Amniotic stem cell (primary cell): ENCODE measurements around the gene SOCS7.

ENCODE experiments used
- DNase-seq: peaks from one replicate; lab custom pipeline; 2025; lab: John Stamatoyannopoulos, UW

Gene SOCS7

GRCh38 chr17:38338053-38338452 lies 13.6 kb upstream of the SOCS7 start:
- no peak for DNase-seq

GRCh38 chr17:38338535-38338934 lies 13.1 kb upstream of the SOCS7 start:
- DNase-seq, result no peak

GRCh38 chr17:38339891-38340290 lies 11.8 kb upstream of the SOCS7 start:
- no peak for DNase-seq

- DNase-seq, result no peak
These were observed 10.5 kb upstream of the SOCS7 start for GRCh38 chr17:38341035-38341721.

DNA sequence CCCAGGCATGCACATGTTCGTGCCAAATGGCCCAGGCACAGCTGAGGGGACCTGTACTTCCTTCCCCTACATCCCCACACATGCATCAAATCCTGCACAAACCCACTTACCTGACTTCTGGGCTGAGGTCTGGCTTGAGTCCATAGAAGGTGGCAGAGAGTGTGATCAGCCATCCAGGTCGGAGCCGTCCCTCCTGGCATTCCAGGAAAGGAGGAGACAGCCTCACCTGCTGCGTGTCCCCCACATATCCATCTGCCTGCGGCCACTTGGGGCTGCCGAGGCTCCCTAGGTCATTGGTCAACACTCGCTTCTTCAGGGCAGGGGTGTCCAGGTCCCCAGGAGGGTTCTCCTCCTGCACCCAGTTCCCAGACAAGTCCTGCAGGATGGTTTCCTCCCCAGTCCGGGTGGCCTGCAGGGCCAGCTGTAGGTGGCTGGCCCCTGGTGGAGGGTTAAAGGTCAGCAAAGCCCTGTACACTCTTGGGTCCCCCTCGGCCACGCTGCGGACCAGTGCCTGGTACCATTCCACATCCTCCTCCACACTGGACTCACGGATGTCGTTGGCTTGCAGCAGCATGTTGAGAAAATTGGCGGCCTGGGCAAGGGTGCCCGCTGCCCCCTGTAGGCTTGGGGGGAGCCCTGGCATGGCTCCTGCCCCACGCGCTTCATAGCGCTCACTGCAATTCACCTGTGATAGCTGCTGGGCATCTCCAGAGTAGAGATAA lies 8.6 kb upstream of the SOCS7 start:
- no peak for DNase-seq

DNA sequence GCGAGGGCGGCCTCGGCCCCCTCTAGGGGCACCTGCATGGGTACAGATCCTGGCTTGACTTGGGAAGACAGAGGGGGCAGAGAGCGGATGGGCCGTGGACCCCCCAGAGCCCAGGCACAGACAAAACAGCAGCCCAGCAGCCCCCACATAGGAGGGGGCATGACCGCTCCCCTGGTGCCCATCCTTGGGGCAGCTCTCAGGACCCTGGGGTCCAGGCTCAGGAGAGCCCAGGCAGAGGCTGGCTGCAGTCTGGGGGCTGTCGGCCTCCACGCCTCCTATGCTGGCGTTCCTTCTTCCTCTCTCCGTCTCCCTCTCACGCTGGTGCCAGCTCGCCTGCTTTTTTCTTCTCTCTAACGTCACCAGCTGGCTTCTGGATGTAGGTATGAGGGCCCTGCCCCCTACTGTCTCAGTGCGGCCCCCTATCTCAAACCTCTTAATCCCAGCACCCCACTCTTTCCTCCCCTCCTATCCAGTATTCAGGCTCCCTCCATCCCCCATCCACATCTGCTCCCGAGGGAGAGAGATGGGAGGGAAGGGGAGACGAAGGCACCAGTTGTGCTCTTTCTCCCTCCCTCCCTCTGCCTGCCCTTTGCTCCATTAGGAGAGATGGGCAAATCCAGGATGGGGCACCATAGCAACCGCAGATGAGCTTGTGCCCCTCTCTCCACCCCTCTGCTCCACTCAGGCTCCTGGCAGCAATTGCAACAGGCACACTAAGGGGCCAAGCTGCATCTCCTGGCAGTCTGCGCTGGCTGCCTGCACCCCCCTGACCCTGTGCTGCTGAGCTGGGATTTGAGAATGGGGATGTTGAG lies 7.8 kb upstream of the SOCS7 start, which contains the start of gene GPR179:
TSS of gene GPR179 (minus strand) at position 349 of the 812 bp plus-strand sequence. CDS start at position 182, 167 bp downstream.
- DNase-seq, result no peak

GRCh38 chr17:38344420-38344745 lies 7.3 kb upstream of the SOCS7 start:
- DNase-seq, result no peak

DNA sequence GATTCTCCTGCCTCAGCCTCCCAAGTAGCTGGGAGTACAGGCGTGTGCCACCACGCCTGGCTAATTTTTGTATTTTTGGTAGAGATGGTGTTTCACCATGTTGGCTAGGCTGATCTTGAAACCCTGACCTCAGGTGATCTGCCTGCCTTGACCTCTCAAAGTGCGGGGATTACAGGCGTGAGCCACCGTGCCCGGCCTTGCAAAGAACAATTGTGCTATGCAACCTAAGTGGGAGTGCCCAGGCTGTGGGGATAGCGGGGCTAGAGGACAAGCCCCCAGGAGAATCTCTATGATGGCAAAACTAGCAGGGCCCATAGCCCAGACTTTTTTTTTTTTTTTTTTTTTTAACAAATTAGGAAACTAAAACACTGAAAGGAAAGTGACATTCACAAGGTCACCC lies 5.9 kb upstream of the SOCS7 start:
- DNase-seq, result no peak

- peak; percentile 78 for DNase-seq
These were observed 2.4 kb upstream of the SOCS7 start for GRCh38 chr17:38349097-38349730.

GRCh38 chr17:38350035-38350434 lies 1.6 kb upstream of the SOCS7 start:
- no peak for DNase-seq

- DNase-seq, result no peak
These were observed 821 bp downstream of the SOCS7 start for GRCh38 chr17:38352245-38353085.

GRCh38 chr17:38353086-38353604 lies 1.5 kb downstream of the SOCS7 start:
- no peak for DNase-seq

DNA sequence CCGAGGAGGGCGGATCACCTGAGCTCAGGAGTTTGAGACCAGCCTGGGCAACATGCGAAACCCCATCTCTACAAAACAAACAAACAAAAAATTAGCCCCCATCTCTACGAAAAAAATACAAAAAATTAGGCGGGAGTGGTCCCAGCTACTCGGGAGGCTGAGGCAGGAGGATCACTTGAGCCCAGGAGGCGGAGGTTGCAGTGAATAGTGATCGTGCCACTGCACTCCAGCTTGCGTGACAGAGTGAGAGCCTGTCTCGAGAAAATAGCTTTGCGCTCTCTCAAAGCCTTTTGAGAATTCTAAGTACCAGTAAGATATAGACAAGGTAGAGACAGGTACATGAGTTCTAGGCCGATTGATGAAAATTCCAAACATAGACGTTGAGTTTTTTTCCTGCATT lies 2.0 kb downstream of the SOCS7 start:
- DNase-seq, result no peak

DNA sequence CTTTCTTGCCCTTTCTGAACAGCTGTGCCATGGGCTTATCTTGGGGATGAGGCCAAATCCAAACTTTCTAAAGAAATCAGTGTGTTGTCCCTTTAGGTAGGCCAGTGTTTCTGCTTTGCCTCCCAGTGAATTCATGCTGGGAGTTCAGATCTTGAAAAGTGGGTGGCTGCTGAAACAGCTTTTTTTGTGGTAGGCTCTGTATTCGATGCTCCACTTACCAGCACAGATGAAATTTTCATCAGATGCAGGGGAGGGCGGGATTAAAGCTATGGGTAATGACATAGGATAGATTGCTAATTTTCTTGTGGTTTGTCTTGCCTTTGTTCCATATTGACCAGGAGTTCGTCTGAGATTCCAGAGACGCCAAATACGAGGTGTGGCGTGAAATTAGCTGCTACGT lies 2.8 kb downstream of the SOCS7 start:
- no peak for DNase-seq

- DNase-seq, result no peak
These were observed 3.6 kb downstream of the SOCS7 start for GRCh38 chr17:38355251-38355650.

DNA sequence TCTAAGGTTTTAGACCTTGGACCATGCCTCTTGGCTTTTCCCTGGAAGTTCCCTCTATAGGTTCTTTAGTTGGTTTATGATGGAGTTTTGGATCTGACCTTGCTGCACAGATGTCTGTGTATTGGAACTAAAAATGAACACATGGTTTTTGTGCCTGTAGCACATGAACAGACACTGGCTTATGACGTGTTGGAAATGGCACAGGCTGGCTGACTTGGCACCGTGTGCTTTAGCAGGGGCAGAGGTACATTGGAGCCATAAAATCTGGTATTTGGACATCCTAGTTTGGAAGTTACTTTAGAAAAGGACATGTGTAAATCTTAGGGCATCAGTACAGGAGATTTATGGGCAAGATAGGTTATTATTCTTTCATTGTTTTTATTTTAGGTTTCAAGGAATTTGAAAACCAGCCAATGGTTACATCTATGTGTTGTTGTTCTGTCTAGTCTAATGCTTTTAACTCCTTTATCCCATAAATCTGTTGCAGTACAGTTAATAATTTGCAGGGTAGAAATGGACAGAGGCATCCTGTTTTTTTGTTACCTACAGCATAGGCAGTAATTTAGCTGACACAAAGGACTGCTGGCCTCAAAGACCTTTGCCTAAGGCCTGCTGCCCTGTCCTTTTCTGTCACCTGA lies 6.0 kb downstream of the SOCS7 start:
- no peak for DNase-seq

DNA sequence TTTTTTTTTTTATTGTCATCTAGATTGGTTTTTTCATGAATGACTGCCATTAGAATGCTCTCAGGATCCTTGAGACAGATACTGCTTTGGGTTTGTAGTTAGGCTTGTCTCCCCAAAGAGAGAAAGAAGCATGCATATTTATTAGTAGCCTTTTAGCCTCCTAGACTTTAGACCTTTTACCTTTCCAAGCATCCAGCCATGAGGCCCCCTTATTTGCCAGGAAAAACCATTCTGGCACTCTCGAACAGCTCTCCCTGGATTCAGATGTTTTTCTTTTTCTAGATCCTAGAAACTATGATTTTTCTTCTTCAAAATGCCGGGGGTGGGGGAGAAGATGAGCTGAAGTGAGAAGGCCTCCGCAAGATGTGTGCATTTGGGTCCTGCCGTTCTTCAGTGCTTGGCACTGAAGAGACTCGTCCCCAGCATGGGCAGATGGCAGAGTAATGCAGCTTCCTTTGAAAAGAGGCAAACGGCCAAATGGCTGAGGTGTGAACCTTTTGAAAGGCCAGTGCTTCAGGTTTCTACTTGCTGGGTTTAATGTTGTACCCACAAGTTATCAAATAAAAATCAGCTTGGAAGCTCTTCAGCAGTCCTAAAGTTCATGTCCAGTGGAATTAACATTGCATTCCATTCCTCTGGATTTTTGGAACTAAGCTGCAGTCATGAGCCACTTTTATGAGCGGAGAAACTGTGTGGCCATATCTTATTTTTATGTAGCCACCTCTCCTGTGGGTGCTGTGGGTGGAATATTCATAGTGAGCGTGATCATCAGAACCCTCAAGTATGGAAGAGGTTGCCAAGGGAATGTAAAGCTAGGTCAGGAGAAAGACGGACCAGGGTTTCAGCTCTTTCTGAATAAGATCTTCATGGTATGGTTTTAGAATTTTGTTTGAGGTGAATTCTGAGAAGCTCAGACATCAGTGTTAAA lies 7.2 kb downstream of the SOCS7 start:
- DNase-seq, result no peak

GRCh38 chr17:38361694-38362465 lies 10.2 kb downstream of the SOCS7 start:
- DNase-seq, result no peak

- no peak for DNase-seq
These were observed 11.4 kb downstream of the SOCS7 start for GRCh38 chr17:38363016-38363415.
